ENCODE results near the gene OTULINL.

Gene OTULINL

GRCh38 chr5:14577079-14577725 is 4.4 kb upstream of the OTULINL start:
- DNase-seq (ENCODE audit: low read depth in 2 of 2) = no peak

GRCh38 chr5:14577971-14578370 is 3.6 kb upstream of the OTULINL start:
- DNase-seq (ENCODE audit: low read depth in 2 of 2) = no peak

- no peak for DNase-seq (ENCODE audit: low read depth in 2 of 2)
Measured at GRCh38 chr5:14579246-14579645, 2.3 kb upstream of the OTULINL start.

GRCh38 chr5:14579731-14580397 is 1.7 kb upstream of the OTULINL start:
- no peak for DNase-seq (ENCODE audit: low read depth in 2 of 2)

GRCh38 chr5:14580398-14581034 is 1.1 kb upstream of the OTULINL start:
- no peak for DNase-seq (ENCODE audit: low read depth in 2 of 2)

GRCh38 chr5:14581891-14582796 is 552 bp downstream of the OTULINL start:
- peak; percentile 56 to 61 for DNase-seq (ENCODE audit: low read depth in 2 of 2)

GRCh38 chr5:14582797-14583137 is 1.2 kb downstream of the OTULINL start:
- no peak for DNase-seq (ENCODE audit: low read depth in 2 of 2)

- no peak for DNase-seq (ENCODE audit: low read depth in 2 of 2)
Measured at GRCh38 chr5:14584848-14585247, 3.3 kb downstream of the OTULINL start.

GRCh38 chr5:14587150-14587549 is 5.6 kb downstream of the OTULINL start:
- DNase-seq (ENCODE audit: low read depth in 2 of 2) = no peak

GRCh38 chr5:14588145-14588544 is 6.6 kb downstream of the OTULINL start:
- no peak for DNase-seq (ENCODE audit: low read depth in 2 of 2)

- DNase-seq (ENCODE audit: low read depth in 2 of 2) = no peak
Measured at GRCh38 chr5:14588758-14589543, 7.4 kb downstream of the OTULINL start.

GRCh38 chr5:14590949-14591348 is 9.4 kb downstream of the OTULINL start:
- DNase-seq (ENCODE audit: low read depth in 2 of 2) = no peak

GRCh38 chr5:14591548-14591947 is 10.0 kb downstream of the OTULINL start:
- no peak for DNase-seq (ENCODE audit: low read depth in 2 of 2)

- no peak for DNase-seq (ENCODE audit: low read depth in 2 of 2)
Measured at GRCh38 chr5:14593326-14594021, 11.9 kb downstream of the OTULINL start.

GRCh38 chr5:14594378-14595074 is 12.9 kb downstream of the OTULINL start:
- no peak for DNase-seq (ENCODE audit: low read depth in 2 of 2)

GRCh38 chr5:14595189-14595588 is 13.6 kb downstream of the OTULINL start:
- no peak for DNase-seq (ENCODE audit: low read depth in 2 of 2)

GRCh38 chr5:14595891-14596290 is 14.3 kb downstream of the OTULINL start:
- no peak for DNase-seq (ENCODE audit: low read depth in 2 of 2)

GRCh38 chr5:14597080-14597479 is 15.5 kb downstream of the OTULINL start:
- DNase-seq (ENCODE audit: low read depth in 2 of 2) = no peak

GRCh38 chr5:14598225-14598624 is 16.6 kb downstream of the OTULINL start:
- no peak for DNase-seq (ENCODE audit: low read depth in 2 of 2)

- no peak for DNase-seq (ENCODE audit: low read depth in 2 of 2)
Measured at GRCh38 chr5:14599476-14600127, 18.0 kb downstream of the OTULINL start.
